IPS DF 4.7 (cell line): ENCODE data around the gene RACGAP1.

Source experiments
- DNase-seq: peaks from one replicate; pipeline ENCODE4 v3.0.0-alpha.2; 2013; ENCODE audit warnings: low spot score; ENCODE audit errors: extremely low read depth

RACGAP1 gene

DNA sequence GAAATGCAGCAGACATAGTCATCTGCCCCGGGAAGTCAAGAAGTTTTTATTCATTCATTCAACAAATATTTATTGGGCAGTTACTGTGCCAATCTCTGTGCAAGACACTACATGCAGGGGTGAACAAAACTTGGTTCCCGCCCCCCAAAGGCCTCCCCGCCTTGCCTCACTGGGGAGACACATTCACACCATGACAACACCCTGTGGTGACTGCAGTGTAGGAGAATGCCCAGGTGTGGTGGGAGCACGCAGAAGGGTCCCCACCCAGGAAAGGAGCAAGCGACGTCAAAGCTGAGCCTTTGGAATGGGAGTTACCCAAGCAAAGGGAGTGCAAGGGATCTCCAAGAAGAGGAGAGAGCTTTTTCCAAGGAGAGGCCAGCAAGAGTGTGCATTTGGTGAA lies 54.2 kb downstream of the RACGAP1 start:
- no peak for DNase-seq

DNA sequence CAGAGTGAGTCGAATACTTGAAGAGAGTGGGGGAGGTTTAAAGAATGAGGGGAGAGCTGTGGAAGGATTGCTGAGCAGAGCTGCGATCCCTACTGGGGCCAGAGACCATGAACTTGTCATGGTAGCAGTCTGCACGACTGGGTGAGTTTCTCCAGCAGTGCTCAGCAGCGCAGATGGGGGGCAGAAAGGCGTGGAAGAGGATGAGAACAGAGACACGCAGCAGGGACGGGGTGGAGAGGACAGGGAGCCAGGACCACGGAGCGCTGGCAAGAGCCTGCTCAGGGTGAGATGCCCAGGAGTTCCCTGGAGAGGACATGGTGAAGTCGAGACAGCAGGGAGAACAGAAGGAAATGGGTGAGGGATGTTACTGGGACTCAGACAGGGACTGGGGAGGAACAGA lies 54.6 kb downstream of the RACGAP1 start:
- DNase-seq: no peak

DNA sequence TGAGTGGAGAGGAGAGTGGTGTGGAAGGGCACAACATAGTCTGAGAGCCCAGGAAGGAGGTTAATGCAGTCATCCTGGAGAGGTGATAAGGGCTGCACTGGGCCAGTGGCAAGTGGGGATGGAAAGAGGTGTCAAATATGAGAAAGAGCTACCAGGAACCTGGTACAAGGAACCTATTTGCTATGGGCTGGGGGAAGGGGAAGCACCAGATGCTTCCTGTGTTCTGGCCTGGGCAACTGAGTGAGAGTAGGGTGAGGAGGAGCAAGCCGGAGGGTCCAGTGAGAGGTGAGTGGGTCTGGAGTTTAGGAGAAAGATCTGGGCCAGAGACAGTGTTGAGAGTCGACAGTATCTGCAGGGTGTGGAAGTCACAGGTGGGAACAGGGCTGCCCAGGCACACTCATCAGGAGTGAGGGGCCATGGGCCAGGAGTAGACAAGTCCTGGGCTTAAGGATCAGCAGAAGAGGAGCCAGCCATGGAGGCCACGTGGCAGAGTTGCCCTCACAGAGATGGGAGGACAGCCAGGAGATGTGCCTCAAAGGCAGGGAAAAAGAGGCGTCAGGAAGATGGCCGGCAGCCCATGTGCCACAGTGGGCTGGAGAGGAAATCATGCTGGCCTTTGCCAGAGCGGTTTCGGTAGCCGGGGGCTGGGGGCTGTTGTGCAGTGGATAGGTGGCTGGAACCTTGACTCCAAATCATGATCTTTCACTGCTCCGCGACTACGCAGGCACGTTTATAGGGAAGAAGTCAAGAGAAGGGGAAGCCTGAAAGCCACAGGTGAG lies 55.5 kb downstream of the RACGAP1 start:
- DNase-seq: no peak

DNA sequence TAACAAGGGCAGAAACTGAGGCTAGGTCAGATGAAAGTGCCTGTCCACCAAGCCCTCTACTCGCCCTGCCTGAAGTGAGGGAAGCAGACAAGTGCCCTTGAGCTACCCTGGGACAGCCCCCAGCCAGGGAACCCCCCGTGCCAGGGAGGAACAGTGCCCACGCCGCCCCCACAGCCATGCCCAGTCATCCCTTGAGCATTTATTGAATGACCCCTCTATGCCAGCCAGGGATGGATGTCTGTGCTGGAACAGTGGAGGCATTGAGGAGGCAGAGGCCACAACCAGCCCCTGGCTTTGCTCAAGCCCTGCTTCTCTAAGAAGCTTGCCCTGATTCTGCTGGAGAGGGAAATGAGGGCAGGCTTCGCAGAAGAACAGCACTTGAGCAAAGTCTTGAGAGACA lies 56.3 kb downstream of the RACGAP1 start:
- DNase-seq: no peak

DNA sequence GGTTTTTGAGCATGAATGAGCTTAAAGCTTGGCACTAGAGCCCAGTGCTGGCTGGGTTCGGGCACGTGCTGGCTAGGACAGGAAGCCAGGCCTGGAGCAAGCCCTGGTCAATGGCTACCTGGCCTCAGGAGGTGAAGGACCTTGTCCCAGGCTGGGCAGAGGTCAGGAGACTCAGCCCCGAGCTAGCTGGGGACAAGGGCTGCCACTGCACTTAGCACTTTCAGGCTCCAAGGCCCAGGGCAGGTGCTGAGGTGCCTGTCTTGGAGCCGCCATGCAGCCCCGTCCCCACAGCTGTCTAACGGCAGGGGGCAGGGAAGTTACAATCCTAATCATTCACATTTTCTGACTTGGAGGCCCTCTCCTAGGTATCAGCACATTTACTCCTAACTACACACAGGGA lies 56.8 kb downstream of the RACGAP1 start:
- no peak for DNase-seq

DNA sequence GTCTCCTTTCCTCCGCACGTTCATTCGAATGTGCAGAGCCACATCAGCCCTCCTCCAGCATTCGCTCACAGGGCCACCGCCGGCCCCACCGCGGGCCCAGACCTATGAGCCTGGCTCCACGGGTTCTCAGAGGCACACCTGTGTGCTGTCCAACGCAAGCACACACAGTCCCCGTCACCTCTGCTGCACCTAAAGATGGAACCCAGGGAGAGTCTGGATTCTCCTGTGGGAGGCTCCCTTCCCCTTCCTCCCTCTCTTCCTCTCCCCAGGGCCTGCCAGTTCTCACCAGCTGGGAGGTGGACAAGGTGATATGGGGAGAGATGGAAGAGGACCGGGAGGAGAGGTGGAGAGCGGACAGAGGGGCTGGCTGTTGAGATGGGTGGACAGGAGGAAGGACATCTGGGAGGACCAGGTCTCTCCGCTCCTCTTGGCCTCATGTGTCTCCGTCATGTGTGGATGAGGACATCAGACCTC lies 57.5 kb downstream of the RACGAP1 start:
- no peak for DNase-seq

DNA sequence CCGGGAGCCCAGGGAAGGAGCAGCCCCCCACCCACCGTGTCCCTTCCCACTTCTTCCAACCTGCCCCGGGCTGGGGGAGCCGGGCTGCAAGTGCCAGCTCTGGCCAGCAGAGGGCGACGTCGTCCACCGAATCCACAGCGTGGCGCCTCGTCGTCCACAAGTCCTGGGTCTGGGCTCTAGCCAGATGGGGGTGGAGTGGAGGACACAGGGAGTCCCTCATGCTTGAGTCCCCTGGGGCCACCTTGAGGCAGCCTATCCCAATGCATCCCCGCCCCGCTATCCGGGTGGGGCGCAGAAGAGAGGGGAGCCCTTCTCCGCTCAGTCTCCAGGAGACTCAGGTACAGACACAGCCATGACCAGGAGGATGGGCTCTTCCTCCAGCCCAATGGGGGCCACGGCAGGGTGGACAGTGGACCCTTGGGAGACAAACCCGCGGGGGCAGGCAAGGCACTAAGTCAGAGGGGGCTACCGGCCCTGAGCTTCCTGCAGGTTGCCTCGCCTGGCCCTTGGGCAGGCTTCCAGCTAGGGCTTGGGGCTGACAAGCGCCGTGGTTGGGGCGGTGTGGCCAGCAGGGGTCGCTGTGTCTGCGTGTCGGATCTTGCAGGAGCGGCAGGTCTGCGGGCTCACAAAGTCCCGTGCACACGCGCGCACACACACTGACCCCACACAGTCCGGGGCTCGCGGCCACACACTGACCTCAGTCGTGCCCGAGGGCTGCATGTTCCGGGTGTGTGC lies 58.1 kb downstream of the RACGAP1 start:
- DNase-seq: no peak

DNA sequence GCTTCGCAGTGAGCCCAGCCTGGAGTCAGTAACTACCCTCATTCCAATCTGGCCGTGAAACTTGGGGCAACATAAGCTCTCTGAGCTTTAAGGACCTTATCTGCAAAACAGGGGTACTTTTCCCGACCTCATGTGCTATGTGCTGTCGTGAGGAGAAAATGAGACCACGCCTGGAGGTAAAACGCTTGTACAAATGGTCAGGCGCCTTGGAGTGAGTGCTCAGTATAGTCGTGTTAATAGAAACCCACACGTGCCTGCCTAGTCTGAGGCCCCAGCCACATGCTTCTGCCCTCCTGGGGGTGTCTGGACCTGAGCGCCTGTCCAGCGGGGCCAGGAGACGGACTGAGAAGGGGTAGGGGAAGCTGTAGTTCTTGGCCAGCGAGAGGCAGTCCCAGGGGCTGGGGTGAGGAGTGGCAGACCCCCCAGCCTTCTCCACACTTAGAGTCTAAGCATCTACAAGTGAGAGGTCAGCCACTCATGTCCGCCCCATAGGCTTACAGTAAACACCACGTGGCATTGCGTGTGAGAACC lies 58.7 kb downstream of the RACGAP1 start:
- no peak for DNase-seq

DNA sequence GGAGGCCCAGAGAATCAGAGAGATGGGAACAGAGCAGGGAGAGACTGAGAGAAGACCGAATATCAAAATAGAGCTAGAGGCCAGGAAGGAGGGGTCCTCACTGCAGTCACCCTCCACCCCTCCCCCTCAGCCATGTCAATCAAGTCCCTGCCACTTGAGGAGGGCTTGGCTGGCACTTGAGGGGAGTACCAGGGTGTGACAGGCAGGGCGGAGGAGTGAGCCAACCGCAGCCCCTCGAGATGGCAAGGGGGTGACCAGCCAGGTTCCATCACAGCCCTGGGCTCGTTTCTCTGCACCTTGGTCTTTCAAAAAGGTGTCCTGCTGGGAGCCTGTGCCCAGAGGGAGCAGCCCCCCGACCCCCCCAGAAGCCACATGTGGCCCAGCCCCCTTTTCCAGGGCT lies 59.5 kb downstream of the RACGAP1 start:
- DNase-seq: no peak

DNA sequence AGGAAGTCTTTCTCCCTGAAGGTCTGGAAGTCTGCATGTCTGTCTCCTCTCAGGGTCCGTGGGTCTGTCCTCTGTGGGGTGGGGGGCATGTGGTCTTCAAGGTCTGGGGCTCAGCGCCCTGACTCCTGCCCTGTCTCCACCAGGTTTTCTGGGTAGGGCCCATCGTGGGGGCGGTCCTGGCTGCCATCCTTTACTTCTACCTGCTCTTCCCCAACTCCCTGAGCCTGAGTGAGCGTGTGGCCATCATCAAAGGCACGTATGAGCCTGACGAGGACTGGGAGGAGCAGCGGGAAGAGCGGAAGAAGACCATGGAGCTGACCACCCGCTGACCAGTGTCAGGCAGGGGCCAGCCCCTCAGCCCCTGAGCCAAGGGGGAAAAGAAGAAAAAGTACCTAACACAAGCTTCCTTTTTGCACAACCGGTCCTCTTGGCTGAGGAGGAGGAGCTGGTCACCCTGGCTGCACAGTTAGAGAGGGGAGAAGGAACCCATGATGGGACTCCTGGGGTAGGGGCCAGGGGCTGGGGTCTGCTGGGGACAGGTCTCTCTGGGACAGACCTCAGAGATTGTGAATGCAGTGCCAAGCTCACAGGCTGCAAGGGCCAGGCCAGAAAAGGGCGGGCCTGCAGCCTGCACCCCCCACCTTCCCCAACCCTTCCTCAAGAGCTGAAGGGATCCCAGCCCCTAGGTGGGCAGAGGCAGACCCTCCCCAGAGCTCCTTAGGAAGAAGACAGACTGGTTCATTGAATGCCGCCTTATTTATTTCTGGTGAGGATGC lies 60.3 kb downstream of the RACGAP1 start:
- DNase-seq: no peak

DNA sequence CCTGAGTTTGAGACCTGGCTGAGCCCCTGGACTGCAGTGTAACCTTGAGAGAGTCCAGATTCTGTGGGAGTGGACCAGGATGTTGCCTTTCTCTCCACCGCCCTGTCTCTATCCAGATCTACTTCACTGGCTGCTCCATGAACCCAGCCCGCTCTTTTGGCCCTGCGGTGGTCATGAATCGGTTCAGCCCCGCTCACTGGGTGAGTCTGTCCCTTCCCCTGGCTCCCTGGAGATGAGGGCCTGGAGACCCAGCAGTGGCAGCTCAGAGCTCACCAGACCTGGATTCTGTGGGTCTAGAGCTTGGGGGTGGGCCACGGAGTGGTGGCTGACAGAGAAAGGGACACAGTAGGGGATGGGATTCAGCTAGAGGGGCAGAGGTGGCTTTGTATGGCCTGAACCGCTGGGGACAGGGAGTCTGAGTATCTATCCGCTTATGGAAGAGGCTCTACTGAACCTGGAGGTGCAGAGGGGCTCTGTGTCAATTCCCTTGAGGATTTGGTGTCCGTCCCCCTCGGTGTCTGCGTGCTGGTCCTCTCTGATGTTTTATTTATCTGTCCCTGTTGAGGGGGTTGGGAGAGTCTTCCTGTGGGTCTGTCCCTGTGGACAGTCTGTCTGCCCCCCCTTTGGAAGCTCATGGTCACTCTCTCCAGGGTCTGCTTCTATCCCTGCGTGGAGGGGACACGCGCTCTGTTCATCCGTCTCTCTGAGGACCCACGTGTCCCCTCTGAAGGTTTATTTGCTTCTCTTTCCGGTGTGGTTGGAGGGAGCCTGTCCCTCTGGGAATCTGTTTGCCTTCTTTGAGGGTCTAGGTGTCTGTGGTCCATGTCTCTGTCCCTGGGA lies 61.1 kb downstream of the RACGAP1 start:
- DNase-seq: no peak

DNA sequence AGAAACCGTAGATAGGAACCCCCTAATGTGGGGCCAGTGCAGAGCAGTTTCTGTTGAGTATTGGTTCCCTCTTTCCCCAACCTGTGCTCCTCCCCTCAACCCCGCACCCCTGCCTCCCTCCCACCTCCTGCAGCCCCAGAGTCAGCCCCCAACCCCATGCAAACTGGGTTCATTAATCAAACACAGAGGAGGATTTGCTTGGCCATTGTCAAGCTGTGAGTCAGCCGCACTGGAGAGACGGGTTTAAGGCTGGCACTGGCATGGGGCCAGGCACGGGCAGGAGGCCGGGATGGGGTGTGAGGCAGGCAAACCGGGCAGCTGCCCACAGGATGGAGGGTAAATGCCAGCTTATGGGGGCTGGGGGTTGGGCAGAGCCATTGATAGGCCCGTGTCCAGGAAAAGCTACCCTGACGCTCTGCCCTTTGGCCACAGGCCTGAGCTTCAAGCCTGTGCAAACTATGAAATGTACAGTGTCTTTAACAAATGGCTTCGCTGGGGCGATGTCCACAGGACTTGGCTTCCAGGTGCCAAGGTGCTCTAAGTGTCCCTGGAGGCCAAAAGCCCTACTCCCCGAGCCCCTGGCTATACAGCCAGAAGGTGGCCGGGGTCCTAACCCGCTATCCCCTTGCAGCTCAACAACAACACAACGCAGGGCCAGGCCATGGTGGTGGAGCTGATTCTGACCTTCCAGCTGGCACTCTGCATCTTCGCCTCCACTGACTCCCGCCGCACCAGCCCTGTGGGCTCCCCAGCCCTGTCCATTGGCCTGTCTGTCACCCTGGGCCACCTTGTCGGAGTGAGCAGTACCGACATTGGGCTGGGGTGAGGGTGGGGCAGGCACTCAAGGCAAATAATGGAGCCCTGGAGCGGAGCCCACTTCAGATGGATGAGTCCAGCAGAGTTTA lies 62.2 kb downstream of the RACGAP1 start:
- no peak for DNase-seq

DNA sequence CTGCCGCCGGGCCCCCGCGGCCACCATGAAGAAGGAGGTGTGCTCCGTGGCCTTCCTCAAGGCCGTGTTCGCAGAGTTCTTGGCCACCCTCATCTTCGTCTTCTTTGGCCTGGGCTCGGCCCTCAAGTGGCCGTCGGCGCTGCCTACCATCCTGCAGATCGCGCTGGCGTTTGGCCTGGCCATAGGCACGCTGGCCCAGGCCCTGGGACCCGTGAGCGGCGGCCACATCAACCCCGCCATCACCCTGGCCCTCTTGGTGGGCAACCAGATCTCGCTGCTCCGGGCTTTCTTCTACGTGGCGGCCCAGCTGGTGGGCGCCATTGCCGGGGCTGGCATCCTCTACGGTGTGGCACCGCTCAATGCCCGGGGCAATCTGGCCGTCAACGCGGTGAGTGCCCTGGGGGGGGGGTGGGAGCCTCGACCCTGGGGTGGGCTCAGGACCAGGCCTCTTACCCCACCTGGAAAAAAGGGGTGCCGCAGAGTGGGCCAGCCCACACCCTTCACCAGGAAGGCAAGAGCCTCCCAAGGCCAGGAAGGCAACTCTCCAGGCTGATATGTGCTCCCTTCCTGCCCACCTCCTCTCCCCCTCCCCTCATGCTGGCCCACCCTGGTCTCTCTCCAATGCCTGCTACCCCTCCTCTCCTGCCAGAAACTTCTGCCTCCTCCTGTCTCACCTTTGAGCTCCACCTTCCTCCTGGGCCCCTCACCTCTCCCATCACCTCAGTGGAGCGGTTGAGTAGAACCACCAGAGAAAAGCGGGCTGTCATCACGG lies 63.1 kb downstream of the RACGAP1 start:
- DNase-seq: no peak

DNA sequence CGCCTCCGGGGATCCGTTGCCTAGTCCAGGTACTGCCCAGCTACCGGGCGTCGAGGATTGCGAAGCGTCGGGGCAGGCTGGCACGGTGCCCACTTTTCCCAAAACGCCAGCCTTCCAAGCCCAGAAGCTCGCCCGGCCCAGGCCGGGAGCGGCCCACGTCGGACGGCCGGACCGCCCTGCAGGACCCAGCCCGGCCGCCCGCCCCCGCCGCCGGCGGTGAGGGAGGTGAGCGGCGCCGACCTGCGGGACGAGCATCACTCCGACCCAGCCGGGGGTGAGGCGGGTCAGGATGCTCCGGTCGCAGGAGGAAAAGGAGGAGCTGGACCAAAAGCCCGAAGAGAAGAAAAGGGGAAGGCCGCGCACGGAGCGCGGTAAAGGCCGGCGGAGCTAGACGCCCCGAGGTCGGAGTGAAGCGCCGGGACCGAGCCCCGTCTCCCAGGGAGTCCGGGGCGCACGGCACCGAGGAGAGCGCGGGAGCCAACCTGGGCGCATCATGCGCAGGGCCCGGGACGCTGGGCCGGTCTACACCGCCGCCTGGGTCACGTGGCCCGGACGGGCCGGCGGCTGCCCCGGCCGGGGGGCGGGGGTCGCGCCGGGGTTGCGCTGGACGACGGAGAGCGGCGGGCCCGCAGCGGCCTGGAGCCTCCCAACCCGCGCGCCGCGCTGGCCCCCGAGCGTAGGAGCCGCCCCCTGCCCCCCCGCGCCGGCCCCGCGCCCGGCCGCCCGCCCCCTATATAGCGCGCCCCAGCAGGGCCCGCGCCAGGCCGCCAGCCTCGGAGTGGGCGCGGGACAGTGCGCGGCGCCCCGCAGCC lies 64.0 kb downstream of the RACGAP1 start, which contains the start of gene AQP5:
Gene AQP5 (plus strand): TSS at position 762 of the 812 bp plus-strand sequence. CDS start 146 bp downstream, outside the sequence.
- DNase-seq: no peak

DNA sequence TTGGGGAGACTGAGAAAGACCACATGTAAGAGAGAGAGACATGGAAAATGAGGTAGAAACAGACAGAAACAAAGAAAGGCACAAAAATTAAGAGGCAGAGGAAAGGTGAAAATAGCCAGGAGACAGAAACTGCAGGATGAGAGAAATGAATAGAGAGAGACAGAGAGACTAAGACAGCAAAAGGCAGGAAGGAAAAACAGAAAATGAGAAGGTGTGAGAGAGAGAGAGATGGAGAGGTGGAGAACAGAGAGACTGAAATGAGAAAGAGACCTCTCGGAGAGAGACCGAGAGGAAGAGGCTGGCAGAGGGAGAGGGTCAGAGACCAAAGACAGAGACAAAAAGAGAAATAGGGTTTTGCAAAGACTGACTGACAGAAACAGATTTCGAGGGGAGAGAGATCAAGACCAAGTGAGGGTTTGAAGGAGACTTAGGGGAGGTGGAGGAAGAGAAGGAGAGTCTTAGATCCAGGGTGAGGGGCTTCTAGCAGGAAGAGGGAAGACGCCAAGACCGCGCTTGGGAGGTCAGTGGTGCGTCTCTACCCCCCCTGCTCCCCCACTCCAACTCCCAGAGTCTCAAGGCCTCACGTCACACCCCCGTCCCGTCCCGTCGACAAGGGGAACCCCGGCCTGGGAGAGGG lies 64.7 kb downstream of the RACGAP1 start:
- no peak for DNase-seq

DNA sequence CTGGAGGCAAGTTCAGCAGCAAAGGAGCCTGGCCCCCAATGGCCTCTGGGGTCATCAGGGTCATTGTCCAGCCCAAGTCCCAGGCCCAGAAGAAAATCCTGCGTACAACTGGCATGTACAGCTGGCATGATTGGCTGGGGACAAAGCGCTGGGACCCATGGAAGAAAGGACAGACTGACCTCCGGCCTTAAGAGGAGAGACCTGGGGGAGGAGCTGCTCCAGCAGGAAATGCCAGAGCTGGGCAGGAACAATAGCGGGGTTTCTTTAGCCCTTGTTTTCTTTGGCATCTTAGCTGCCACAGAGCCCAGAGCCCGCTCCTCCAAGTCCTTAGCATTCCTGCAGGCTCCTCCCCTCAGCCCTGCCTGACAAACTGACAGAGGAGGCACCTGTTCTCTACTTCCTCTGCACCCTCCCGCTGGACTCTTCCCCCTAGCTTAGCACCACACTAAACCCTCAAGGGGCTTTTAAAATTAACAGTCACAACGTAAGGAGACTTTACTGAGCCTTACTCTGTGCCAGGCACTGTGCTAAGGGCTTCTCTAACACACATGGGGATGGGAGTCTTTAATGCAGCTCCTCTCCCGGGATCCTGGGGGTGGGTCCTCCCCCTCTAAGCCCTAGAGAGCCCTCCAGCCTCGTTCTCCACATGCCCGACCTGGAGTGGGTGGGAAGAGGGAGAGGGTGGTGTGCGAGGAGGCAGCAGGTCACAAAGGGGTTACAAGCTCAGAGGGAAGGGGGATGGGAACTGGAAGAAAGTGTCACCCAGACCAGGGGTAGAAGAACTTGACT lies 65.4 kb downstream of the RACGAP1 start:
- peak; percentile 71 for DNase-seq

DNA sequence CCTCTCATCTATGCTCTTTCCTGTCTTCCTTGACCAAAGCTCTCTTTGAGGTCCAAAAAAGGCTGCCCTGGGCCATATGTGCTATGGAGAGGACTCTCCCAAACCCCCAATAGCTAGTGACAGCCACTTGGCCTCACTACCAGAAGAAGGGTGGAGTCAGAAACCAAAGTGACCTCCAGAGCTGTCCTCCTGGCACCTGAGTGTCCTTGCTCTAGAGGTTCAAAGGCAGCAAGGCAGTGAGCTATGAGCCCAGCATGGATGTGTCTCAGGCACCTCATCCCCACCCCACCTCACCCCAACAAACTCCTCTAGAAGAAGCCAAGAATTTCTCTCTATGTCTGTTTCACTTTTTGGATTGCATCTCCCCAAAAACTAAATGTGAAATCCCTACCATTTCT lies 67.7 kb downstream of the RACGAP1 start:
- DNase-seq: no peak
